GM21447 (cell line): Measurements from ENCODE around the gene CRACR2B.

Experiments
- ATAC-seq: cut with Tn5 transposase; IDR thresholded peaks from one replicate; pipeline ENCODE4 v1.9.1; 2021; ENCODE audit not compliant: unreplicated experiment

CRACR2B gene

GRCh38 chr11:794766-795633 lies 32.7 kb upstream of the CRACR2B start:
- no peak for ATAC-seq

GRCh38 chr11:795634-796564 lies 31.8 kb upstream of the CRACR2B start:
- ATAC-seq = peak; percentile 29

DNA sequence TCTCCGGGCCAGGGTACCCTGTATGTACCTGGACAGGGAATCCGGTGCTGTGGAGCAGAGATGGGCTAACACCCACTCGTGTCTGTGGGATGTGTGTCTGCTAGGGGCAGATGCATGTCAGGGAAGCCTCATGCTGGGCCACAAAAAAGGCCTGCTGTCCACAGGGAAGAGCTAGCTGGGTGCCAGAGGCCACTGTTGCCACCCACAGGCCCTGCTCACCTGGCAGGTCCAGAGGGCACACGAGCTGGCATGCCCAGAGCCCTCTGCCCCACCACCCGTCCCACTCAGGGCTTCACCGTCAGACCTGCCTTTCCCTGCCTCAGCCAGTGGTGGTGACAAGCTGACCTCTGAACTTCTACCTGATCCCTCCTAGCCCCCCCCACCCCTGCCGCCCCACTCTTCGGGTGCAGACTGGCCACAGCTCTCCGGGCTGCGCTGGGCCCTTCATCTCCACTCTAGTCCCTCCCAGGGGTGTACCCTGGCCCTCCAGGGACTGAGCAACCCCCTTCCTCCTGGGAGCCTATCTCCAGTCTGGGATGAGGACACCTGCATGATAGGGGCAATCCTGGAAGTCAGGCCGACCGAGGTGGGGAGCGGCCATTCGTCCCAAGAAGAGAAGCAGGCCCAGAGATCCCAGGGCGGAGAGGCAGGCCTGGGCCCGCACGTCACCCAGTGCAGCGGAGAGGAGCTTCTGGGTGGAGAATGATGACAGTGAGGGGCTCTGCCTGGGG lies 31.0 kb upstream of the CRACR2B start:
- ATAC-seq = no peak

DNA sequence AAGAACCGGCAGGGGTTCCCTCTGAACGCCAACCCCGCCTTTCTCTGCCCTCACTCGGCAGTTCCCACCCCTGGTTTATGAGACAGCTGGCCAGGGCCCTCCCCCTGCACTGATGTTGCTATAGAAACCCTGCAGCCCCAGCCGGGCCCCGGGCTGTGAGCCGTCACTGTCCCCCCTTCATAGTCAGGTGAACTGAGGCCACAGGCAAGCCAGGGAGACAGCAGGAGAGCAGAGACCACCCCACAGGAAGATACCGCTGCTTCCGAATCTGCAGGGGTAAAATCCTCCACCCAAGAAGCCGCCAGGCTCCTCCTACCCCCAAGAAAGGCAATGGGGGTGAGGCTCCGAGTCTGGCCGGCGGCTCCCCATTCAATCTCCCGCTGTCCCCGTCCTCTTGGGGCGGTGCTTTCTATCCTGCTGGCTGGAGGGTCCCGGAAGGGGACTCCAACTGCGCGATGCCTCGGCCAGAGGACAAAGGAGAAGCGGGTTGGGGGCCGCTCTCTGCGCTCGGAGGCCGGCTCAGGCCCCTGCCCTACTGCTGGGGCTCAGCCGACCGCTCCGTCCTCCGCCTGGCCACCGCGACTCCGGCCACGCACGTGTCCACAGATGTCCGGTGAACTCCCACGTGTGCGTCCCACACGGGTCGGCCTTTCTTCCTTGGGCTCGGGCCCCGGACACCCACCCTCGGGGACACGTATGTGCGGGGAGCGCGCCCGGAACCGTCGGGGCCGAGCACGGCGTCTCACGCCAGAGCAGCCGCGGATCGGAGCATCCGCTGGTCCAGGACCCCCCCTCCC lies 30.2 kb upstream of the CRACR2B start:
- peak; percentile 47 for ATAC-seq

DNA sequence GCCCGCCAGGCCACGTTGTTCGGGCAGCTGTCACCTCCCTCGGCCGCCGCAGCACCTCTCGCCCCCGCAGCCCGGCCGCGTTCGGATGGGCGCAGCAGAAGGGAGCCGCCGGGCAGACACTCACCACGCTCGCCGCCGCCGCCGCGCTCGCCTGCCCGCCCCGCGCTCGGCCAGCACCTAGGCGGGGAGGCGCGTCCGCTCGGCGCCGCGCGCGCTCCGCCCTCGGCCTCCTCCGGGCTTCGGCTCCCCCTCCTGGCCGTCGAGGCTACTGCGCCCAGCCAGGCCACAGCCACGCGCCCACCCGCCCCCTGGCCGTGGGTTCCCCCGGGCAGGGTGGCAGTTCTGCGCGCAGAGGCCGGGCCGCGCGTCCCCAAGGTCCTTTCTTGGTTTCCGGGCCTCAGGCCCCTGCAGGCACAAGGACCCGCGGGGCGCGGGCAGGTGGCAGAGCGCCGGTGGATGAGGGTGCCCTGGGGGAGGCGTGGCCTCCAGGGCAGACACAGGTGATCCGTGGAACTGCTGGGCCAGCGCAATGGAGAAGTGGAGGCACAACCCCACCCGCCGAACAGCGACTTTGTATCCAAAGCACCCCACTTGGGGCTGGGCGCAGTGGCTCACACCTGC lies 29.5 kb upstream of the CRACR2B start, which contains the start of gene SLC25A22:
TSS of gene SLC25A22 (minus strand) at position 189 of the 621 bp plus-strand sequence. CDS start 3,275 bp downstream, outside the sequence.
- ATAC-seq = peak; percentile 50

DNA sequence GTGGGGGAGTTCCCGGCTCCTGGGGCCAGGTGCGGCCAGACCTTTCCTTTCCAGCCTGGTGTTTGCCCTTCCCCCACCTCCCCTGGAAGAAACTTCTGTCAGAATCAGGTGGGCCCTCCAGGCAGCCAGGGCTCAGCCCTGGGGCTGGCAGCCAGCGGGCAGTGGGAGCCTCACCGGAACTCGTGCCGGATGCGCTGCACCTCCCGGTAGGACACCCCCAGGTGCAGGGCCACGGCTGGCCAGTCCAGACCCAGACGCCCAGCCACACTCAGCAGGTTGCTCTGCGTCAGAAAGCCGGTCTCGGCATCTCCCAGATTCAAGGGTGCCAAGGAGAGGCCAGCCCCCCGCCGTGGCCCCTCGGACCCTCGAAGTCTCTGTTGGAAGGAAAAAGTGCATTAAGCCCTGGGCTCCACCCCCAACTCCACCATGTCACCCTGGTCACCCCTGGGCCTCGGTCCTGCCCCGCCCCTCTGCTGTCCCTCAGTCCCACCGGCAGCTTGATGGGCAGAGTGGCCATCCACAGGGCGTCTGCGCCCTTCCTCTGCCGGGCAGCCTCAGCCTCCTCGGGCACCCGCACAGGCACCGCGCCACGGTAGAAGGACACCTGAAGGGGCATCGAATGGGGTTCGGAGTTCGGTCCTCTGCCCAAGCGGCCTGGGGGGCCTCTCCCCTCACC lies 27.9 kb upstream of the CRACR2B start:
- ATAC-seq = no peak

- no peak for ATAC-seq
Observed at GRCh38 chr11:800473-800872, 27.2 kb upstream of the CRACR2B start.

DNA sequence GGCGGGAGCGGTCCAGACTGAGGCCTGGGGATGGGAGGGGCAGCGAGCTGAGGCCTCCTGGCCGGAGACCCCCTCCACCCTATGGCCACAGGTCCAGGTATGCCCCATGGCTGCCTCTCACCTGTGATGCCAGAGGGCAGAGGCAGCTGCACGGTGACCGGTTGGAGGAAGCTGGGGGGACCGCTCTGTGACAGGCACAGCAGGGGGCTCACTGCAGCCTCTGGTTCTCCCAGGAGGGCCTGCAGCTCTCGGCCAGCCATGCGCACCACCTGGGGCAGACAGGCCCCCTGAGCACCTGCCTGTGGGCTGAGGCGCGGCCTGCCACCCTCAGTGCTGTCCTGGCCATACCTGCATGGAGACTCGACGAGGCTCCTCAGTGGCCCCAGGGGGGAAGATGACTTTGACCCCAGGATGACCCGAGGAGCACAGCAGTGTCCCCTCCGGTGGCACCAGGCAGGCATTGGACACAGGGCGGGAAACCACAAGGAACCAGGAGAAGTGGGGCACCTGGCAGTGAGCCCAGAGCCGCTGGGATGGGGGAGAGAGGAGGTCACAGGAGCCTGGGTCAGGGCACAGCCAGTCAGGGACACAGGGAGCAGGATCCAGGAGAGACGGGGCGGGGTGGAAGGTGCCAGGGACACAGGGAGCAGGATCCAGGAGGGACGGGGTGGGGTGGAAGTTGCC lies 26.5 kb upstream of the CRACR2B start:
- ATAC-seq = no peak

DNA sequence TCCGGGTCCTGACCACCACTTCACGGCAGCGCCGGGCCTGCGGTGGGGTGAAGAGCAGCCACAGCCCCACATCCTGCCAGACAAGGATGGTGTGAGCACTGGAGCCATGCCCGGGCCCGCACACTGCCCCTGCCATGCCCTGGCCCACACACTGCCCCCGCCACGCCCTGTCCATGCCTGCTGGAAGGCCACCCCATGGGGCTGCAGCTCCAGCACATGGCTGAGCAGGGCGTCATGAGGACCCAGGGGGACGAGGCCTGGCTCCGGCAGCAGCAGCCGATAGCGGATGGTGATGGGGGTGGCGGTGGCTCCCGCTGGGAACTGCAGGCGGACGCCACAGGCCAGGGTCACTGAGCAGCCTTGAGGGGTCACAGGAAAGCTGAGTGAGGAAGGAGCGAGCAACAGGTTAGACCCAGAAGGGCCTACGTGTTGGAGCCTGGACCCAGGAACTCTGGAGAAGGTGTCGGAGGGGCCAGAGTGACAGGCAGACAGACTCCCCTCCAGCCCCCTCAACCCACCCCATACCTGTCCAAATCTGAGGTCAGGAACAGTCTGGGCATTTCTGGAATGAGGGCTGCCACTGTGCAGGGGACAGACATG lies 25.6 kb upstream of the CRACR2B start:
- ATAC-seq = no peak

DNA sequence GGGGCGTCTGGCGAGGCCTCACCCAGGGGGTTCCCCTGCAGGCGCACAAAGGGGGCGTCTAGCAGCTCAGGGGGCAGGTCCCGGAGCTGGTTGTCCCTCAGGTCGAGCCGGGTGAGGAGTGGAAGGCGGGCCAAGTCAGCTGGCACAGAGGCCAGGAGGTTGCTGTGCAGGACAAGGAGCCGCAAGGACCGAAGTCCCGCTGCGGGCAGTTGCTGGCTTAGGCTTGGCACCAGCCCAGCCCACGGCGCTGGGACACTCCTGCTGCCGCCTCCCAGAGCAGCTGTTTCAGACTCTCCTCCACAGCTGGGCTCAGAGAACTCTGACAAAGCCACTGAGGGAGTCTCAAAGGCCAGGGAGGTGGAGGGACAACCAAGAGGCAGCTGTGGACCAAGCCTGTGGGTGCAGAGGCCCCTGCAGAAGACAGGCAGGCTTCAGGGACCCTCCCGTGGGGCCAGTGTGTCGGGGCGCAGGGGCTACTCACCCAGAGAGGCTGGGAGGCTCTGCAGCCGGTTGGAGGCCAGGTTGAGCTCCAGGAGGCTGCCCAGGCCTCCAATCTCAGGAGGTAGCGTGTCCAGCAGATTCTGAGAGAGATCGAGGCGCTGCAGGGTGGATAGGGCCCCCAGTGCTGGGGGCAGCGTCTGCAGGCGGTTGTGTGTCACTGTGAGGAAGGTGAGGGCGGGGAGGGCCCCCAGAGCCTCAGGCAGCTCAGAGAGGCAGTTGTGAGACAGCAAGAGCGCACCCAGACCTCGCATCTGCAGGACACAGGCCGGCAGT lies 24.8 kb upstream of the CRACR2B start:
- ATAC-seq = no peak

DNA sequence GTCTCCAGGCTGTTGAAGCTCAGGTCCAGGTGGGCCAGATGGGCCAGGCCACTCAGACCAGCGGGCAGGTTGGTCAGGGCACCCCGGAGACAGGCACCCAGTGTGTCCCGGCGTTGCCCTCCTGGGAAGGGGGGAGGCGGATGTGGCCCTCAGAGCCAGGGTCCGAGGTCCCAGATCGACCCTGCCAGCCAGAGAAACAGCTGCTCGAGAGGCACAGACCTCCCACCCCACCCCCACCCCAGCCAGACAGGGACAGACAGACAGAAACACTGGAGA lies 24.3 kb upstream of the CRACR2B start:
- no peak for ATAC-seq

- ATAC-seq = no peak
Observed at GRCh38 chr11:803770-804598, 23.7 kb upstream of the CRACR2B start.

DNA sequence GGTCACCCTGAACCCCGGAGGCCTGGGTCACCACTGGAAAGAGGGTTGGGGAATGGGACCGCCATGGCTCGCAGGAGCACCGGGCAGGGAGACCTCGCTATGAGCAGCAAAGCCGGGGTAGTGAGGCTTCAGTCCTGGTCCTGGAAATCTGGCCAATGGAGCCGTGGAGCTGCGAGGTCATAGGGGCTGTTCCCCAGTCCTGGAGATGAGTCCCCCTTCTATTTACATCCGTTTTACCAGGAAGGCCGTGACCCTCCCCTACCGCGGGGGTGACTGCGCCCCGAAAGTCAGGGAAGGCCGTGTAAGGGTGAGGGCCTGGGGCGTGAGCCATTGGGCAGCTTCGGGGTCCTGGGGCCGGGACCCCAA lies 23.1 kb upstream of the CRACR2B start:
- no peak for ATAC-seq

DNA sequence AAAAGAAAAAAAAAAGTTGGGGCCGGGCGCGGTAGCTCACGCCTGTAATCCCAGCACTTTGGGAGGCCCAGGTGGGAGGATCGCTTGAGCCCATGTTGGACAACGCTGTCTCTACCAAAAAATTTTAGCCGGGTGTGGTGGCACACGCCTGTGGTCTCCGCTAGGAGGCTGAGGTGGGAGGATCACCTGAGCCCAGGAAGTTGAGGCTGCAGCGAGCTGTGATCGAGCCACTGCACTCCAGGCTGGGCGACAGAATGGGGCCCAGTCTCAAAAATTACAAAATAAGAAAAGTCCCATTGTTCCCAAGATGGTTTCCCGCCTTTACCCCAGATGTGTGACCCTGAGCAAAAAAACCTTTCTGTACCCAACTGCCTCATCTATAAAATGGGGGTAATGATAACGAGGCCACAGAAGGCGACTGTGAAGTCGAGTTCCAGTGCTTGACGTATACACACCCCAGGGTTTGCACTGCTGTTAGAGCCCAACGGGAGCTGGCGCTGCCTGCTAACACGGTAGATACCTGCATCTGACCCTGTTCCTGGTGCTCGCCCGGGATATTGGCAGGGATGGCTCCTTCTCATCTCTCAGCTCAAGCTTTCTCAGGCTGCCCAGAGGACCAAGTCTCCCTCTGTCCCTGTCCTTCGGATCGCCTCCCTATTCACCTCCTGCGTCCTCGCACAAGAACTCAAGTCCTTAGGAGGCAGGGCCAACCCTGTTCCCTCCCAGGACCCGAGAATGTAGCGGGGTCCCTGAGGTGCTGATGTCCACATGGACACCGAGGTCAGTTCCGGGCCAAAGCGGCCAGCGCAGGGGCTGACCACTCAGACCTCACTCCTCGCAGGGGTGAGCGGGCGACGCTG lies 19.1 kb upstream of the CRACR2B start:
- ATAC-seq = peak; percentile 1

- peak; percentile 64 for ATAC-seq
Observed at GRCh38 chr11:809287-810039, 18.3 kb upstream of the CRACR2B start, which contains the start of gene RPLP2. Gene RPLP2, plus strand, starts transcription at chr11:809967. Its CDS starts 268 bp downstream, at chr11:810235.
